Gastroesophageal sphincter (tissue), 3 donors: ENCODE results near the gene PLXDC2.

Source experiments
- CTCF ChIP-seq, 4 experiments: fragments of 200-600 bp in 2 of 4; fragments of 450-650 bp in 2 of 4; sonication (generic) in 1 of 4; IDR thresholded peaks; one replicate each; pipeline ENCODE4 v1.5.1; 2017 to 2019; ENCODE audit warnings: antibody characterized with exemption in 4 of 4, mild to moderate bottlenecking in 2 of 4, moderate library complexity in 2 of 4
- POLR2A ChIP-seq, 2 donors: fragments of 450-650 bp; IDR thresholded peaks; one replicate each; pipeline ENCODE4 v1.6.1; 2017; ENCODE audit warnings: antibody characterized with exemption in 2 of 2, mild to moderate bottlenecking in 2 of 2, moderate library complexity in 1 of 2

- TF ChIP-seq CTCF (IDR thresholded peaks at IDR 0.05) (no peak), POLR2A (IDR thresholded peaks at IDR 0.05) (no peak)
Measured at GRCh38 chr10:19970717-19971116, 154.5 kb downstream of the PLXDC2 start.
